ENCODE data around the gene ZNF586. TPM values are rescaled to one million over a fixed set of nuclear protein-coding genes. Genes with fewer than 3 reads are reported as not detected.
A peak's percentile ranks its signal among the peaks of the same experiment; 100 is the strongest.

Gene ZNF586
- total RNA-seq, 2 donors from 2014 or later: 15.1 to 17.0 TPM

DNA sequence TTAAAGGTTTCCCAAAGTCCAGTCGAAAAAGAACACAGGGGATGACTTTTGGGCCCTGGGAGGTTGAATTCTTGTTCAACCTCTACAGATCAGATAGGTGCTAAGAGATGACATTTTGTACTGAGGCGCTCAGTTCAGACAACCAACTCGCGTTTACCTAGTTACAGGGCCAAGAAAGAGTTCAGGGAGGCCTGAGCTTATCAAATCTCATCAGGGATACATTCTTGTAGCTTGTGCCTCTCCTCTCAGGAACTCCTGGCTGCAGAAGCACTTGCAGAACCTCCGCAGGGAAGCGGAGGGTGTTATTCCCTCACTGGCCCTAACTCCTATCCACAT lies 22.0 kb upstream of the ZNF586 start:
- Histone ChIP-seq H3K27me3 (ENCODE audit: control insufficient read depth, insufficient read depth, low read length, poor library complexity, severe bottlenecking) (no peaks in the 10 kb centered on the region), H3K27ac (ENCODE audit: low read depth, low read length) (no peak overlapping the region), H3K4me3 (ENCODE audit: low read length) (peak overlapping the region; percentile 99), H3K4me1 (ENCODE audit: control insufficient read depth, insufficient read depth, low read length) (no peaks in the 10 kb centered on the region), H3K9ac (ENCODE audit: extremely low read depth, low read length, poor library complexity, severe bottlenecking) (peak overlapping the region; percentile 92), H3K36me3 (ENCODE audit: control insufficient read depth, insufficient read depth, low read length) (peaks cover 43% of the 10 kb centered on the region), H3K9me3 (ENCODE audit: control insufficient read depth, low read length) (no peaks in the 10 kb centered on the region)
- H3K4me3 Mint-ChIP-seq: peak overlapping the region; percentile 100
- DNase-seq: no peak
- 0 to 46% methylated on average over 1 to 6 of the region's 6 CpGs for WGBS, 2 experiments (ENCODE audit: insufficient coverage in 1 of 2, insufficient read length in 1 of 2)
- no peaks in the 10 kb centered on the region for H3K27me3 Mint-ChIP-seq (ENCODE audit: insufficient read depth)
- peaks cover 13% of the 10 kb centered on the region for H3K4me1 Mint-ChIP-seq
- H3K27ac Mint-ChIP-seq: peak overlapping the region; percentile 98
- peaks cover 46% of the 10 kb centered on the region for H3K36me3 Mint-ChIP-seq (ENCODE audit: low read depth)
- H3K9me3 Mint-ChIP-seq: peaks cover 16% of the 10 kb centered on the region
- no peak for TF ChIP-seq CTCF (conservative IDR thresholded peaks at IDR 0.05)

DNA sequence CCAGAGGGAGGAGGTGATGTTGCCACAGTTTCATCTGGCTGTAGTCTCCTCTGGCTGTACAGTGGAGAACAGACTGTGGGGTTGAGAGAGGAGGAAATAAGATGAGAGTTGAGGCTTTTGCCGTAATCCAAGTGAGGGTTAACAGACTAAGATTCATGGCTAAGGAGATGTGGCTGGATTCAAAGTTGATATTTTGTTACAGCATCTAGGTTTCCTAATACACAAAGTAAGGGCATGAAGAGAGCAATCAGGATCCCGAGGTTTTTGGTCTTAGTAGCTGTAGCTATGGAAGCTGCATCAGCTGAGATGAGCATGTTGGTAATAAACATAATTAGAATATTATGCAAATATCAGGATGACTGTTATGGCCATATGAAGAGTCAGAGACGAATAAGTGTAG lies 21.4 kb upstream of the ZNF586 start:
- Mint-ChIP-seq H3K27me3 (ENCODE audit: insufficient read depth) (no peaks in the 10 kb centered on the region), H3K36me3 (ENCODE audit: low read depth) (peaks cover 52% of the 10 kb centered on the region), H3K27ac (no peak overlapping the region), H3K4me1 (peaks cover 13% of the 10 kb centered on the region), H3K9me3 (peaks cover 21% of the 10 kb centered on the region), H3K4me3 (peak overlapping the region; percentile 100)
- Histone ChIP-seq H3K9ac (ENCODE audit: extremely low read depth, low read length, poor library complexity, severe bottlenecking) (no peak overlapping the region), H3K4me3 (ENCODE audit: low read length) (peak overlapping the region; percentile 99), H3K36me3 (ENCODE audit: control insufficient read depth, insufficient read depth, low read length) (peaks cover 49% of the 10 kb centered on the region), H3K27me3 (ENCODE audit: control insufficient read depth, insufficient read depth, low read length, poor library complexity, severe bottlenecking) (no peaks in the 10 kb centered on the region), H3K9me3 (ENCODE audit: control insufficient read depth, low read length) (peaks cover 5% of the 10 kb centered on the region), H3K4me1 (ENCODE audit: control insufficient read depth, insufficient read depth, low read length) (no peaks in the 10 kb centered on the region), H3K27ac (ENCODE audit: low read depth, low read length) (no peak overlapping the region)
- no peak for DNase-seq
- 95 to 96% methylated on average over 2 to 3 of the region's 3 CpGs for WGBS, 2 experiments (ENCODE audit: insufficient coverage in 1 of 2, insufficient read length in 1 of 2)
- no peak for TF ChIP-seq CTCF (conservative IDR thresholded peaks at IDR 0.05)

DNA sequence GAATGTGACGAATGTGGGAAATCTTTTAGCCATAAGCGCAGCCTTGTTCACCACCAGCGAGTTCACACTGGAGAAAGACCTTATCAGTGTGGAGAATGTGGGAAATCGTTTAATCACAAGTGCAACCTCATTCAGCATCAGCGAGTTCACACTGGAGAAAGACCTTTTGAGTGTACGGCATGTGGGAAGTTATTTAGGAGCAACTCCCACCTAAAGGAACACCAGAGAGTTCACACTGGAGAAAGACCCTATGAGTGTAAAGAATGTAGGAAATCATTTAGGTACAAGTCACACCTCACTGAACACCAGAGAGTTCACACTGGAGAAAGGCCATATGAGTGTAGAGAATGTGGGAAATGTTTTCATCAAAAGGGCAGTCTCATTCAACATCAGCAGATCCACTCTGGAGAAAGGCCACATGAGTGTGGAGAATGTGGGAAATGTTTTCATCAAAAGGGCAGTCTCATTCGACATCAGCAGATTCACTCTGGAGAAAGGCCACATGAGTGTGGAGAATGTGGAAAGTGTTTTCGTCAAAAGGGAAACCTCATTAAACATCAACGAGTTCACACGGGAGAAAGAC lies 15.3 kb upstream of the ZNF586 start:
- no peaks in the 10 kb centered on the region for H3K4me1 Mint-ChIP-seq
- no peak overlapping the region for H3K27ac ChIP-seq (ENCODE audit: low read depth, low read length)
- WGBS, 2 experiments (ENCODE audit: insufficient coverage in 1 of 2, insufficient read length in 1 of 2): 97 to 98% methylated on average over 9 to 10 of the region's 10 CpGs
- H3K36me3 ChIP-seq (ENCODE audit: control insufficient read depth, insufficient read depth, low read length): peaks cover 93% of the 10 kb centered on the region
- H3K9me3 Mint-ChIP-seq: peaks cover 38% of the 10 kb centered on the region
- TF ChIP-seq CTCF (conservative IDR thresholded peaks at IDR 0.05): no peak
- no peak overlapping the region for H3K27ac Mint-ChIP-seq
- H3K4me3 Mint-ChIP-seq: no peak overlapping the region
- no peak for DNase-seq
- H3K9ac ChIP-seq (ENCODE audit: extremely low read depth, low read length, poor library complexity, severe bottlenecking): no peak overlapping the region
- no peaks in the 10 kb centered on the region for H3K27me3 Mint-ChIP-seq (ENCODE audit: insufficient read depth)
- H3K9me3 ChIP-seq (ENCODE audit: control insufficient read depth, low read length): peaks cover 28% of the 10 kb centered on the region
- no peak overlapping the region for H3K4me3 ChIP-seq (ENCODE audit: low read length)
- no peaks in the 10 kb centered on the region for H3K27me3 ChIP-seq (ENCODE audit: control insufficient read depth, insufficient read depth, low read length, poor library complexity, severe bottlenecking)
- H3K4me1 ChIP-seq (ENCODE audit: control insufficient read depth, insufficient read depth, low read length): no peaks in the 10 kb centered on the region
- peaks cover 86% of the 10 kb centered on the region for H3K36me3 Mint-ChIP-seq (ENCODE audit: low read depth)
